Neutrophil (primary cell): ENCODE data around the gene GPC6.

ENCODE experiments used
- H3K27ac ChIP-seq: fragments of 200-600 bp; sonication (generic); 2 replicates; pipeline ENCODE4 v1.5.1; 2016; ENCODE audit warnings: mild to moderate bottlenecking, moderate library complexity
- H3K27me3 ChIP-seq: fragments of 200-600 bp; sonication (generic); 2 replicates; pipeline ENCODE4 v1.6.0; 2016; ENCODE audit warnings: mild to moderate bottlenecking
- H3K36me3 ChIP-seq: fragments of 200-600 bp; sonication (generic); 2 replicates; pipeline ENCODE4 v1.5.1; 2017
- H3K4me1 ChIP-seq, 2 experiments: fragments of 200-600 bp in 1 of 2; sonication (generic) in 1 of 2; 1 replicate in 1 of 2; 2 replicates in 1 of 2; pipeline versions ENCODE4 v1.5.1 to v1.6.1; 2013 to 2016; ENCODE audit warnings: low read depth in 1 of 2, low read length in 1 of 2, mild to moderate bottlenecking in 1 of 2, moderate library complexity in 1 of 2; ENCODE audit not compliant: control insufficient read depth in 1 of 2, insufficient read depth in 1 of 2
- H3K4me3 ChIP-seq, 2 experiments: fragments of 200-600 bp in 1 of 2; sonication (generic) in 1 of 2; 1 replicate in 1 of 2; 2 replicates in 1 of 2; pipeline ENCODE4 v1.5.1; 2013 to 2016; ENCODE audit warnings: low read depth in 1 of 2, low read length in 1 of 2, mild to moderate bottlenecking in 1 of 2, moderate library complexity in 1 of 2
- H3K9me3 ChIP-seq: fragments of 200-600 bp; sonication (generic); 2 replicates; pipeline ENCODE4 v1.5.1; 2016
- TF ChIP-seq, protein P1 (sequence below): fragments of 200-600 bp; sonication (generic); IDR thresholded peaks from 2 replicates; pipeline ENCODE4 v1.5.1; 2016; ENCODE audit warnings: antibody characterized with exemption

Gene GPC6

DNA sequence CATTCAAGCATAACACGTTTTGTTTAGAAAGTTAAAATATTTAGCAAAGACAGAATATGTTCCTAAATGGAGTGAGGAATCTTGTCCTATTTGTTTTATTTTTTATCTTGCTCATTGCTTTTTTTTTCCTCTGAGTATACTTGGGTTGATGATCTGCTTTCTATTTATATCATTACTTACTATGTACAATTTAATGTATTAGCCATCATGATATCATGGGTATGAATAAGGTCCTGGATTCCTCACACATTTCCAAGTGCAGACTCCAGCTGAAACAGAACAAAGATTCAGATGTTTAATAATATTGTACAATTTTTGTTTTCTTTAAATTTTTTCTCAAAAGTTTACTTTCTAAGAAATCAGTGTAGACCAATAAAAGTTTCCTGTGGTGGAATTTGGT lies 388.2 kb downstream of the GPC6 start:
- Histone ChIP-seq H3K27me3 (no peaks in the 10 kb centered on the region), H3K36me3 (no peaks in the 10 kb centered on the region), H3K4me3 (no peak overlapping the region), H3K4me1 (no peaks in the 10 kb centered on the region), H3K27ac (no peak overlapping the region), H3K9me3 (no peaks in the 10 kb centered on the region)
- TF ChIP-seq, protein P1, sequence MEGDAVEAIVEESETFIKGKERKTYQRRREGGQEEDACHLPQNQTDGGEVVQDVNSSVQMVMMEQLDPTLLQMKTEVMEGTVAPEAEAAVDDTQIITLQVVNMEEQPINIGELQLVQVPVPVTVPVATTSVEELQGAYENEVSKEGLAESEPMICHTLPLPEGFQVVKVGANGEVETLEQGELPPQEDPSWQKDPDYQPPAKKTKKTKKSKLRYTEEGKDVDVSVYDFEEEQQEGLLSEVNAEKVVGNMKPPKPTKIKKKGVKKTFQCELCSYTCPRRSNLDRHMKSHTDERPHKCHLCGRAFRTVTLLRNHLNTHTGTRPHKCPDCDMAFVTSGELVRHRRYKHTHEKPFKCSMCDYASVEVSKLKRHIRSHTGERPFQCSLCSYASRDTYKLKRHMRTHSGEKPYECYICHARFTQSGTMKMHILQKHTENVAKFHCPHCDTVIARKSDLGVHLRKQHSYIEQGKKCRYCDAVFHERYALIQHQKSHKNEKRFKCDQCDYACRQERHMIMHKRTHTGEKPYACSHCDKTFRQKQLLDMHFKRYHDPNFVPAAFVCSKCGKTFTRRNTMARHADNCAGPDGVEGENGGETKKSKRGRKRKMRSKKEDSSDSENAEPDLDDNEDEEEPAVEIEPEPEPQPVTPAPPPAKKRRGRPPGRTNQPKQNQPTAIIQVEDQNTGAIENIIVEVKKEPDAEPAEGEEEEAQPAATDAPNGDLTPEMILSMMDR, result no peak

DNA sequence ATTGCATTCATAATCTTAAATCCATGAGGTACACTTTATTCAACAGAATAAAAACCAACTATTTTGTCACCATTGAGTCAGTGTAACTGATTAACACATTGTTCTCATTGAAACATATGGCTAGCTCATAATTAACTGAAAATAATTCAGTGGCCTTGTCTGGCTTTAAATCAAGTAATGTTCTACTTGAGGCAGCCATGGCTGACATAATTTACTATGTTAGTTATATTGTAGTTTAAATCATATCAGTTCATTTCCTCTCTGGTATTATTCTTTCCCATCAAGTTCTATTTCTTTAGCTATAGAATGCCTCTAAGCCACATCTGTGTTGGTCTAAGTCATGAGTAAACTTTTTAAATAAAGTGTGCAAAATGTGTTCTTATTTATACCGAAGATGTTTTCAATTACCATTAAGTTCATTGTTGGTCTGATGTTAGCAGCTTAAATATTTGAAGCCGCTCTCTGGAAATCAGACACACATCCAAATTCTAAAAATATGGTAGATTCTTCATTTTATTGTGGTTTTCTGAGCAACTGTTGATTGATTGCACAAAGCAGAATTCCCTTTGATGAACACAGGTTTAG lies 393.7 kb downstream of the GPC6 start:
- no peaks in the 10 kb centered on the region for H3K36me3 ChIP-seq
- H3K27ac ChIP-seq, result no peak overlapping the region
- no peaks in the 10 kb centered on the region for H3K4me1 ChIP-seq
- TF ChIP-seq, protein P1, result no peak
- H3K27me3 ChIP-seq, result no peaks in the 10 kb centered on the region
- no peak overlapping the region for H3K4me3 ChIP-seq
- no peaks in the 10 kb centered on the region for H3K9me3 ChIP-seq

GRCh38 chr13:93621051-93621450 lies 394.4 kb downstream of the GPC6 start:
- no peaks in the 10 kb centered on the region for H3K27me3 ChIP-seq
- H3K4me3 ChIP-seq, result no peak overlapping the region
- no peaks in the 10 kb centered on the region for H3K36me3 ChIP-seq
- H3K27ac ChIP-seq, result no peak overlapping the region
- H3K4me1 ChIP-seq, result no peaks in the 10 kb centered on the region
- H3K9me3 ChIP-seq, result no peaks in the 10 kb centered on the region
- TF ChIP-seq, protein P1, result no peak

- H3K27me3 ChIP-seq, result no peaks in the 10 kb centered on the region
- no peak overlapping the region for H3K27ac ChIP-seq
- no peaks in the 10 kb centered on the region for H3K4me1 ChIP-seq
- H3K9me3 ChIP-seq, result no peaks in the 10 kb centered on the region
- TF ChIP-seq, protein P1, result no peak
- H3K36me3 ChIP-seq, result no peaks in the 10 kb centered on the region
- no peak overlapping the region for H3K4me3 ChIP-seq
Measured at GRCh38 chr13:93621966-93622365, 395.4 kb downstream of the GPC6 start.

GRCh38 chr13:93624311-93624777 lies 397.7 kb downstream of the GPC6 start:
- TF ChIP-seq, protein P1, result no peak
- Histone ChIP-seq H3K27ac (no peak overlapping the region), H3K36me3 (no peaks in the 10 kb centered on the region), H3K4me1 (no peaks in the 10 kb centered on the region), H3K9me3 (no peaks in the 10 kb centered on the region), H3K4me3 (no peak overlapping the region), H3K27me3 (no peaks in the 10 kb centered on the region)

- TF ChIP-seq, protein P1, result no peak
- no peaks in the 10 kb centered on the region for H3K36me3 ChIP-seq
Measured at GRCh38 chr13:93625536-93625935, 398.9 kb downstream of the GPC6 start.

More at GRCh38 chr13:93625536-93625935, 398.9 kb downstream of the GPC6 start:
- Histone ChIP-seq H3K9me3 (no peaks in the 10 kb centered on the region), H3K27ac (no peak overlapping the region), H3K27me3 (no peaks in the 10 kb centered on the region), H3K4me3 (no peak overlapping the region), H3K4me1 (no peaks in the 10 kb centered on the region)
